HUES6 (cell line): ENCODE measurements around the gene NINJ2.

Experiments used
- H3K27ac ChIP-seq: 2 replicates; pipeline ENCODE4 v1.7.0; 2013; ENCODE audit warnings: low read depth, mild to moderate bottlenecking, low read length, inconsistent platforms
- H3K27me3 ChIP-seq: 2 replicates; pipeline ENCODE4 v1.6.1; 2013; ENCODE audit warnings: low read length; ENCODE audit not compliant: control insufficient read depth, insufficient read depth
- H3K36me3 ChIP-seq: 2 replicates; pipeline ENCODE4 v1.6.1; 2013; ENCODE audit warnings: low read length; ENCODE audit not compliant: control insufficient read depth, insufficient read depth
- H3K4me1 ChIP-seq: 2 replicates; pipeline ENCODE4 v1.6.1; 2013; ENCODE audit warnings: low read length; ENCODE audit not compliant: control insufficient read depth, insufficient read depth
- H3K4me3 ChIP-seq: 2 replicates; pipeline ENCODE4 v1.5.1; 2013; ENCODE audit warnings: low read depth, low read length
- H3K9ac ChIP-seq: one replicate; pipeline ENCODE4 v1.6.1; 2013; ENCODE audit warnings: mild to moderate bottlenecking, low read length
- H3K9me3 ChIP-seq: 2 replicates; pipeline ENCODE4 v1.6.1; 2013; ENCODE audit warnings: low read depth, low read length; ENCODE audit not compliant: control insufficient read depth, insufficient read depth

NINJ2 gene

DNA sequence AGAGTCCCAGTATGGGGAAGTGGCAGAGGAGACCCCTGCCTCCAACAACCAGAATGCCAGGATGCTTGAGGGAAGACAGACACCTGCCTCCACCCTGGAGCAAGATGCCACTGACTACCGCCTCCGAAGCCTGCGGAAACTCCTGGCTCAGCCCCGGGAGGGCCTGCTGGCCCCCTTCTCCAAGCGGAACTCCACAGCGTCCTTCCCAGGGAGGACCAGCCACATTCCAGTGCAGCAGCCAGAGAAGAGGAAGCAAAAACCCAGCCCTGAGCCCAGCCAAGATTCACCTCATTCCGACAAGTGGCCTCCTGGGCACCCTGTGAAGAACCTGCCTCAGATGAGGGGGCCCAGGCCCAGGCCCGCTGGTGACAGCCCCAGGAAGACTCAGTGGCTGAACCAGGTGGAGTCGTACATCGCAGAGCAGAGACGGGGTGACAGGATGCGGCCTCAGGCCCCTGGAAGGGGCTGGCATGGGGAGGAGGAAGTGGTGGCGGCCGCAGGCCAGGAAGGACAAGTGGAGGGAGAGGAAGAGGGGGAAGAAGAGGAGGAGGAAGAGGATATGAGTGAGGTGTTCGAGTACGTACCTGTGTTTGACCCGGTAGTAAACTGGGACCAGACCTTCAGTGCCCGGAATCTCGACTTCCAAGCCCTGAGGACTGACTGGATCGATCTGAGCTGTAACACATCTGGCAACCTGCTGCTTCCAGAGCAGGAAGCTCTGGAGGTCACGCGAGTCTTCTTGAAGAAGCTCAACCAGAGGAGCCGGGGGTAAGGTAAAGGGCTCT, 109.8 kb downstream of the NINJ2 start:
- H3K4me3 ChIP-seq, result no peak overlapping the region
- no peaks in the 10 kb centered on the region for H3K27me3 ChIP-seq
- no peaks in the 10 kb centered on the region for H3K9me3 ChIP-seq
- no peak overlapping the region for H3K27ac ChIP-seq
- no peaks in the 10 kb centered on the region for H3K4me1 ChIP-seq
- no peak overlapping the region for H3K9ac ChIP-seq
- H3K36me3 ChIP-seq, result peaks cover 40% of the 10 kb centered on the region

DNA sequence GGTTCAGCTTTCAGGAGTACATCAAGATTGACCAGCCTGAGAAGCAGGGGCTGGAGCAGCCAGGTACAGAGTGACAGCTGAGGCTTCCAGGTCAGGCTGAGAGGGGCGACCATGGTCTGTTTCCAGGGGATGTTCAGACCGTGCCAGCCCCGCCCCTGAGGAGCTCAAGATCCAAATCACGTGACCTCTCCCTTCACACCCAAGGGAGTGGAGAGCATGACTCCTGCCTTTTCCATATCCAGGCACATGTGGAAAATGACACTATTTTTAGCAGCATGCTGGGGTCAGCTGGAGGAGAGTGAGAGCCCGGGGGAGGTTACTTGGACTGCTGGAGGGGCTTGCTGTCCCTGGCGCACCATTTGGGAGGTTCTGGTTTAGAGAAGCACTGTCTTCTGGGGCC, 110.8 kb downstream of the NINJ2 start:
- H3K27me3 ChIP-seq, result no peaks in the 10 kb centered on the region
- H3K9ac ChIP-seq, result no peak overlapping the region
- no peak overlapping the region for H3K4me3 ChIP-seq
- peaks cover 40% of the 10 kb centered on the region for H3K36me3 ChIP-seq
- H3K4me1 ChIP-seq, result no peaks in the 10 kb centered on the region
- no peak overlapping the region for H3K27ac ChIP-seq
- H3K9me3 ChIP-seq, result no peaks in the 10 kb centered on the region

DNA sequence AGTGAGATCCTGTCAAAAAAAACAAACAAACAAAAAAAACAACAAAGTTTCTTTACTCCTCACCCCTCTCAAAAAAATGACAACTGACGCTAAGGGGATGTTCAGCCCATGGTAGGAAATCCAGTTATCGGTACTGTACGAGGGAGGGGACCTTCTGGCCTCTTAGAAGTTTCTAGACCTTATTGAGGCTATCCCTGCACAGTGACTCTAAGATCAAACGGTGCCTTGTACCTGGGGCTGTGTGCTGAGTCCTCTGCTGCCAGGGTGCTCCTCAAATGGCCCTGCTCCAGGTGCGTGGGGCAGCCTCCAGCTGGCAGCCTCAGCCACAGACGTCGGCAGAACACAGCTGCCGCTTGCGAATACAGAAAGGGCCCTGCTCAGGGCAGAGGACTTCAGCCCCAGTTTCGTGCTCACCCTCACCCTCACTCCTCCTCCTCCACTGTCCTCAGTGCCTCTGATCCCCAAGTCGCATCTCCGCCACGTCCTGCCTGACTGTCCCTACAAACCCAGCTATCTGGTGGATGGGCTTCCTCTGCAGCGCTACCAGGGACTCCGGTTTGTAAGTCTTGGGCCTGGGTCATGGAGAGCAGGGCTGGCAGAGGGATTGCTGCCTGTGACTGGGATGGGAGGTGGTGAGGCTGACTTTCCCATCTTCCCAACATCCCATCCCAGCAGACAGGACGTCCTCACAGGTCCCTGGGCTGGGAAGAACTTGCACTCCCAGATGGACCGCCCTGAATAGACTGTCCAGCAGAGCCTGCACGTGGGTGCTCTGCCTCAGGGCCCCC, 112.6 kb downstream of the NINJ2 start:
- Histone ChIP-seq H3K36me3 (peaks cover 38% of the 10 kb centered on the region), H3K27ac (no peak overlapping the region), H3K27me3 (peaks cover 4% of the 10 kb centered on the region; the same call in 1 of the 2 replicates), H3K4me1 (no peaks in the 10 kb centered on the region), H3K9me3 (no peaks in the 10 kb centered on the region), H3K9ac (no peak overlapping the region), H3K4me3 (no peak overlapping the region)

DNA sequence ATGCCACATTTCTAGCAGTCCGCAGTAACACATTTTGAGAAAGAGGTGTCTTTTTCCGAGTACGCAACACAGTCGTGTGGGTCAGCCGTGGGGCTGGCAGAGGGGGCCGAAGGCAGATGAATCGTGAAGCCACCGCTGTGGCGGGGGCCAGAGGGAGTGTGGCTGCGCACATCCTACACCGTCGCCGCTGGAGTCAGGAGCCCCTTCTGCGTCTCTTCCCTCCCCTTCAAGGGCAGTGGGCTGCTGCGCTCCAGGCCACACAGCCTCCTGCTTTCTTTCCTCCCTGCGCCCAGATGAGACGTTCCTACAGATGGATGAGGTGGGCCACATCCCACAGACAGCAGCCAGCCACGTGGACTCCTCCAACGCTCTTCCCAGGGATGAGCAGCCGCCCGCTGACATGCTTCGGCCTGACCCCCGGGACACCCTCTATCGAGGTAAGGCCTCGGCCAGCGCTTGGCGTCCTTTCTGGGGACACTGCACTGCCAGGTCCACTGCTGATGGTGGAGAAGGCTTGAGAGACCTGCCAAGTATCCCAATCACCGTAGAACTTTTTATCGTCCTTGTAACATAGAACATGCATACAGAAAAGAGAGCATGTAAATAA, 113.7 kb downstream of the NINJ2 start:
- Histone ChIP-seq H3K27me3 (peaks cover 4% of the 10 kb centered on the region; the same call in 1 of the 2 replicates), H3K36me3 (peaks cover 36% of the 10 kb centered on the region), H3K4me1 (no peaks in the 10 kb centered on the region; the same call in 1 of the 2 replicates), H3K27ac (no peak overlapping the region), H3K9ac (no peak overlapping the region), H3K9me3 (no peaks in the 10 kb centered on the region), H3K4me3 (no peak overlapping the region)

DNA sequence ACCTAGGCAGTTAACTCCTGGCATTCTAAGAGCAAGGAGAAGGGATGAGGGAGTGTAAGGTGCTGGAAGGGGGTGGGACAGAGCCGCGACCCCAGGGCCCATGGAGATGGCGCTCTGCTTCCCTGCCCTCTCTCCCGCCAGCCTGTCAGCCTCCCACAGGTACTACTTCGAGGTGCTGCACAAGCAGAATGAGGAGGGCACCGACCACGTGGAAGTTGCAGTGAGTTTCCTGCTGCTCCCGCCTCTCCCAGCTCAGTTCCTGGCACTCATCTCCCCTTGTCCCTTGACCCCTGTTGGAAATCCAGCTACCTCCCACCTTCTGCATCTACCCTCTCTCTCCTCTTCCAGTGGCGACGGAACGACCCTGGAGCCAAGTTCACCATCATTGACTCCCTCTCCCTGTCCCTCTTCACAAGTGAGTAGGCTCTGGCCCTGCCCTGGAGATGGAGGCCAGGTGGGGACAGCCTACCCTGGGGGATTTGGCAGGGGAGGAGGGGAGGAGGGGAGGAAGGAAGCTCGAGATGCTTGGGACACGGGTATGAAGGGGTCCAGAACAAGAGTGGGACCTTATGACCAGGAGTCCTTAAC, 115.3 kb downstream of the NINJ2 start:
- H3K4me3 ChIP-seq, result no peak overlapping the region
- H3K36me3 ChIP-seq, result peaks cover 27% of the 10 kb centered on the region
- no peak overlapping the region for H3K9ac ChIP-seq
- H3K4me1 ChIP-seq, result peaks cover under 1% of the 10 kb centered on the region; the same call in 1 of the 2 replicates
- H3K9me3 ChIP-seq, result no peaks in the 10 kb centered on the region
- H3K27ac ChIP-seq, result no peak overlapping the region
- H3K27me3 ChIP-seq, result peaks cover 4% of the 10 kb centered on the region; the same call in 1 of the 2 replicates

DNA sequence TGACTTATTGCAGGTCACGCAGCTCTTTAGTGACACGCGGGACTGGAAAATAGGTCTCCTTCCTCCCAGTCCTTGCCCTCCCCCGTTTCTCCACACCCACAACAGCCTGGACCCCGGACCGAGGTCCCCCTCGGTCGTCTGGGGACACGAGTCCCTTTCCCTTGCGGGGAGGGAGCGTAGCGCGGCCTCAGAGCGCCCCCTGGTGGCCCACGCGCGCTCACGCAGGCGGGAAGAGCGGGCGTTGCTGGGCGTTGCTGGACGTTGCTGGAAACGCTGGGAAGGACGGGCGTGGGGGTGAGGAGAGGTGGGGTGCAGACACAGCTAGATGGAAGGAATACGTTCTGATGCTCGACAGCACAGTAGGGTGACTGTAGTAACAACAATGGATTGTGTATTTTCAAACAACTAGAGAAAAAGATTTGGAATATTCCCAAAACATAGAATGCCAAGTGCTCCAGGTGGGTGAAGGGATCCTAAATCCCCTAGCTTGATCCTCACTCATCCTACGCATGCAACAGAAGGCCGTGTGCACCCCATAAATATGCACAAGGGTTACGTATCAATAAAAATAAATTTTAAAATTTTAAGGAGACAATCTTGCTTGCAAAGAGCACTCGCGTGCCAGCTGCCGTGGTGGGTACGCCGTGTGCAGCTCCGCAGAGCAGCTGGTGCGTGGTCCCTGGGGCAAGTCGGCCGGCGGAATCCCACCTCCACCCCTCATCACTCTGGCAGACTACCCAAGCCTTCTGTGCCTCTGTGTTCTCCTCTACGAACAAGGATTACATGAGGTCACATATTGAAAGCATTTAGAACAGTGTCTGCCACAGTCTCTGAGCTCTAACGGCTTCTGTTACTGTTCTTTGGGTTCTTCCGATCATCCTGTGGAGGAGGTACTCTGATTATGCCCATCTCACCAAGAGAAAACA, 116.1 kb downstream of the NINJ2 start:
- Histone ChIP-seq H3K9me3 (no peaks in the 10 kb centered on the region), H3K27ac (no peak overlapping the region), H3K4me3 (peak overlapping the region; percentile 51), H3K27me3 (peaks cover 4% of the 10 kb centered on the region; the same call in 1 of the 2 replicates), H3K9ac (no peak overlapping the region), H3K36me3 (peaks cover 19% of the 10 kb centered on the region), H3K4me1 (peaks cover 9% of the 10 kb centered on the region)

- no peak overlapping the region for H3K9ac ChIP-seq
Observed at GRCh38 chr12:546265-546919, 116.9 kb downstream of the NINJ2 start.

GRCh38 chr12:545835-546234, 117.4 kb downstream of the NINJ2 start:
- Histone ChIP-seq H3K4me3 (no peak overlapping the region), H3K9me3 (no peaks in the 10 kb centered on the region), H3K36me3 (peaks cover 11% of the 10 kb centered on the region), H3K27me3 (peaks cover 4% of the 10 kb centered on the region; the same call in 1 of the 2 replicates), H3K4me1 (peaks cover 20% of the 10 kb centered on the region), H3K27ac (no peak overlapping the region), H3K9ac (no peak overlapping the region)

More at GRCh38 chr12:546265-546919, 116.9 kb downstream of the NINJ2 start:
- H3K9me3 ChIP-seq, result no peaks in the 10 kb centered on the region
- peaks cover 4% of the 10 kb centered on the region; the same call in 1 of the 2 replicates for H3K27me3 ChIP-seq
- H3K36me3 ChIP-seq, result peaks cover 13% of the 10 kb centered on the region
- H3K4me1 ChIP-seq, result peaks cover 15% of the 10 kb centered on the region
- peak overlapping the region; percentile 51 for H3K4me3 ChIP-seq
- no peak overlapping the region for H3K27ac ChIP-seq

DNA sequence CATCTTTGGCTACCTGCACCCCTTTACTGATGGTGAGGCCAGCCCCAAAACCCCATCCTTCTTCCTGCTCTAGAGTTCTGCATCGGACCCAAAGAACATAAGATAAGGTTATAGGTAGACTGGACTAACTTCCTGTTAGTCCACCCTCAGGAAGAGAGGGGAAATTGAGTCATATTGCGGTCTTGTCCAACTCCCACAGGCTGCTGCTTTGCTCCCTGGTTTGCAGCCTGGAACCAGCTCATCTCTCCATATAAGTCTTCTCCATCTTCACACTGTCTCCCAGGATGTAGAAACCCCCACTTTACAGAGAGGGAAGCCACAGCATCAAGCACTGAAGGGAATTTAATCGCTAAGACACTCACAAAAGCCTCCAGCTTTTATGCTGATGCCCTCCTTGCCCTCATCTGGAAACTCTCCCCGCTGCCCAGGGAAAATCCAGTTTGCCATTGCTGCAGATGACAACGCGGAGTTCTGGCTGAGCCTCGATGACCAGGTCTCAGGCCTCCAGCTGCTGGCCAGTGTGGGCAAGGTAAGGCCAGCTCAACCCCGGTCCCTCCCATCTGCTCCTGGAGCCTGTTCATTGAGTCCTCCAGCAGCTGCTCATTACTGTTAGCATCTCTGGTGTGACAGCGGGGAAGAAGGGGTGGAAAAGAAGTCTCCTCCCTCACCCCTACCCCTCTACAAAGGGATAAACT, 118.2 kb downstream of the NINJ2 start:
- no peaks in the 10 kb centered on the region for H3K9me3 ChIP-seq
- peaks cover 4% of the 10 kb centered on the region; the same call in 1 of the 2 replicates for H3K27me3 ChIP-seq
- peaks cover 6% of the 10 kb centered on the region for H3K36me3 ChIP-seq
- peaks cover 24% of the 10 kb centered on the region for H3K4me1 ChIP-seq
- H3K27ac ChIP-seq, result no peak overlapping the region
- no peak overlapping the region for H3K9ac ChIP-seq
- H3K4me3 ChIP-seq, result no peak overlapping the region
